Suprapubic skin (tissue), 4 donors: ENCODE results near the gene RPTN. TPM values are rescaled to one million over a fixed set of nuclear protein-coding genes. Genes with fewer than 3 reads are reported as not detected.

ENCODE experiments used
- DNase-seq, 2 donors: peaks; one replicate each; pipeline ENCODE4 v3.0.0-alpha.2; 2019; ENCODE audit warnings: low spot score in 2 of 2
- H3K27ac ChIP-seq: fragments of 200-600 bp; sonication (generic); one replicate; pipeline ENCODE4 v1.5.1; 2019
- H3K27me3 ChIP-seq: fragments of 200-600 bp; sonication (generic); one replicate; pipeline ENCODE4 v1.5.1; 2019
- H3K36me3 ChIP-seq: fragments of 200-600 bp; sonication (generic); one replicate; pipeline ENCODE4 v1.5.1; 2019
- H3K4me1 ChIP-seq: fragments of 200-600 bp; sonication (generic); one replicate; pipeline ENCODE4 v1.5.1; 2019
- H3K4me3 ChIP-seq: fragments of 200-600 bp; sonication (generic); one replicate; pipeline ENCODE4 v1.5.1; 2019; ENCODE audit warnings: mild to moderate bottlenecking
- H3K9me3 ChIP-seq: fragments of 200-600 bp; sonication (generic); one replicate; pipeline ENCODE4 v1.5.1; 2019
- EP300 ChIP-seq: sonication (generic); formaldehyde crosslinking; IDR thresholded peaks from one replicate; pipeline ENCODE4 v1.6.1; 2017; ENCODE audit warnings: antibody characterized with exemption
- POLR2A ChIP-seq, 2 donors: fragments of 450-650 bp; IDR thresholded peaks; one replicate each; pipeline ENCODE4 v1.6.1; 2017; ENCODE audit warnings: antibody characterized with exemption in 2 of 2, mild to moderate bottlenecking in 2 of 2, moderate library complexity in 2 of 2
- POLR2AphosphoS5 ChIP-seq, 3 donors: sonication (generic); formaldehyde crosslinking; IDR thresholded peaks; one replicate each; pipeline ENCODE4 v1.6.1; 2017; ENCODE audit warnings: antibody characterized with exemption in 3 of 3
- WGBS: methylation state at CpG from one replicate; pipeline ENCODE4 v1.1.5; 2018; 5-methylcytosine and 5-hydroxymethylcytosine counted together
- total RNA-seq, 4 donors: library from RNA; depleted of rRNA; stranded (reverse); fragments of >200 nt; gene quantifications; one replicate each; pipeline ENCODE4 v1.1.0, GENCODE V29; 2016
- TF ChIP-seq, protein P1 (sequence below), 2 donors: fragments of 200-600 bp in 1 of 2; fragments of 450-650 bp in 1 of 2; sonication (generic) in 1 of 2; IDR thresholded peaks; one replicate each; pipeline ENCODE4 v1.5.1; 2016 to 2019; ENCODE audit warnings: antibody characterized with exemption in 2 of 2, mild to moderate bottlenecking in 1 of 2, moderate library complexity in 1 of 2

RPTN gene
- total RNA-seq = 10 to 100 TPM in 3 of 4 donors, 1 to 10 TPM in 1; 9.0 to 40.3 (median 18.2) TPM

- no peak for TF ChIP-seq EP300
- no peak for TF ChIP-seq POLR2AphosphoS5 (IDR thresholded peaks at IDR 0.05)
- TF ChIP-seq, protein P1, sequence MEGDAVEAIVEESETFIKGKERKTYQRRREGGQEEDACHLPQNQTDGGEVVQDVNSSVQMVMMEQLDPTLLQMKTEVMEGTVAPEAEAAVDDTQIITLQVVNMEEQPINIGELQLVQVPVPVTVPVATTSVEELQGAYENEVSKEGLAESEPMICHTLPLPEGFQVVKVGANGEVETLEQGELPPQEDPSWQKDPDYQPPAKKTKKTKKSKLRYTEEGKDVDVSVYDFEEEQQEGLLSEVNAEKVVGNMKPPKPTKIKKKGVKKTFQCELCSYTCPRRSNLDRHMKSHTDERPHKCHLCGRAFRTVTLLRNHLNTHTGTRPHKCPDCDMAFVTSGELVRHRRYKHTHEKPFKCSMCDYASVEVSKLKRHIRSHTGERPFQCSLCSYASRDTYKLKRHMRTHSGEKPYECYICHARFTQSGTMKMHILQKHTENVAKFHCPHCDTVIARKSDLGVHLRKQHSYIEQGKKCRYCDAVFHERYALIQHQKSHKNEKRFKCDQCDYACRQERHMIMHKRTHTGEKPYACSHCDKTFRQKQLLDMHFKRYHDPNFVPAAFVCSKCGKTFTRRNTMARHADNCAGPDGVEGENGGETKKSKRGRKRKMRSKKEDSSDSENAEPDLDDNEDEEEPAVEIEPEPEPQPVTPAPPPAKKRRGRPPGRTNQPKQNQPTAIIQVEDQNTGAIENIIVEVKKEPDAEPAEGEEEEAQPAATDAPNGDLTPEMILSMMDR (IDR thresholded peaks at IDR 0.05) = no peak
- TF ChIP-seq POLR2A (IDR thresholded peaks at IDR 0.05) = no peak
- WGBS = 100% methylated on average over 1 of the region's 1 CpG
Measured at GRCh38 chr1:152159144-152159543, at the start of gene RPTN. RPTN (minus strand) TSS chr1:152159228; CDS start chr1:152157889, 1,339 bp downstream.

DNA sequence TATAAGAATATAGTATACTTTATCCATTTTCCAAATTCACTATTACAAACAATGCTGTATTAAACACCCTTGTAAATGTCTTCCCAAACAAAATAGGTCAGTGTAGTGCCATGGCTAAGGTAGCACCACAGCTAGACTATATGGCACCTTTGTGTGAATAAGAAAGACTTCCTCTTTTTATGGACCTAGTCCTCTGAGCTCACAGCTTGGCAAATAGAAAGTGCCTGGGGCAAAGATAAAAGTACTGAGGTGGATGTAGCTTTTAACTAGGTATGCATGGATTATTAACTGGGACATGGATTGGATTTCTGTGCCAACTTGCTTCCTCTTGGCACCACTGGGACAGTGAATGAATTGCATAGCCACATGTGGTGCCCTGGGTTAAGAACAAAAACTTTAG, 40.0 kb upstream of the RPTN start:
- no peak for DNase-seq
- Histone ChIP-seq H3K9me3 (no peaks in the 10 kb centered on the region), H3K27me3 (no peaks in the 10 kb centered on the region), H3K4me1 (no peaks in the 10 kb centered on the region), H3K4me3 (no peak overlapping the region), H3K36me3 (no peaks in the 10 kb centered on the region), H3K27ac (no peak overlapping the region)
- TF ChIP-seq, protein P1 (IDR thresholded peaks at IDR 0.05) = no peak
- TF ChIP-seq POLR2AphosphoS5 (IDR thresholded peaks at IDR 0.05) (no peak), EP300 (no peak), POLR2A (IDR thresholded peaks at IDR 0.05) (no peak)

More at GRCh38 chr1:152159144-152159543, at the start of gene RPTN:
- Histone ChIP-seq H3K4me3 (no peak within 1 kb of the TSS), H3K27ac (no peak within 1 kb of the TSS), H3K9me3 (no peaks in the 10 kb centered on the region), H3K27me3 (no peaks in the 10 kb centered on the region), H3K36me3 (no peaks in the 10 kb centered on the region), H3K4me1 (peaks cover 6% of the 10 kb centered on the region)
- DNase-seq = no peak

GRCh38 chr1:152197361-152197941, 38.4 kb upstream of the RPTN start:
- Histone ChIP-seq H3K36me3 (no peaks in the 10 kb centered on the region), H3K4me1 (no peaks in the 10 kb centered on the region), H3K27ac (no peak overlapping the region), H3K9me3 (no peaks in the 10 kb centered on the region), H3K4me3 (no peak overlapping the region), H3K27me3 (no peaks in the 10 kb centered on the region)
- TF ChIP-seq POLR2AphosphoS5 (IDR thresholded peaks at IDR 0.05) = no peak
- no peak for TF ChIP-seq POLR2A (IDR thresholded peaks at IDR 0.05)
- no peak for TF ChIP-seq EP300
- TF ChIP-seq, protein P1 (IDR thresholded peaks at IDR 0.05) = no peak
- no peak for DNase-seq

GRCh38 chr1:152191711-152192110, 32.7 kb upstream of the RPTN start:
- DNase-seq = no peak
- Histone ChIP-seq H3K36me3 (no peaks in the 10 kb centered on the region), H3K27ac (peak overlapping the region; percentile 18), H3K9me3 (no peaks in the 10 kb centered on the region), H3K4me1 (peaks cover 33% of the 10 kb centered on the region), H3K4me3 (no peak overlapping the region), H3K27me3 (no peaks in the 10 kb centered on the region)
- TF ChIP-seq POLR2AphosphoS5 (IDR thresholded peaks at IDR 0.05) = no peak
- no peak for TF ChIP-seq EP300
- TF ChIP-seq POLR2A (IDR thresholded peaks at IDR 0.05) = no peak
- TF ChIP-seq, protein P1 (IDR thresholded peaks at IDR 0.05) = no peak

GRCh38 chr1:152191260-152191659, 32.2 kb upstream of the RPTN start:
- Histone ChIP-seq H3K27ac (peak overlapping the region; percentile 18), H3K4me1 (peaks cover 33% of the 10 kb centered on the region)
- whole genome bisulfite sequencing = 64% methylated on average over 5 of the region's 5 CpGs

More at GRCh38 chr1:152191260-152191659, 32.2 kb upstream of the RPTN start:
- Histone ChIP-seq H3K9me3 (no peaks in the 10 kb centered on the region), H3K36me3 (no peaks in the 10 kb centered on the region), H3K4me3 (no peak overlapping the region), H3K27me3 (no peaks in the 10 kb centered on the region)
- no peak for TF ChIP-seq POLR2AphosphoS5 (IDR thresholded peaks at IDR 0.05)
- TF ChIP-seq, protein P1 (IDR thresholded peaks at IDR 0.05) = no peak
- TF ChIP-seq POLR2A (IDR thresholded peaks at IDR 0.05) = no peak
- no peak for TF ChIP-seq EP300
- no peak for DNase-seq
